Astrocyte of the spinal cord (primary cell): Measurements from ENCODE around the gene ZNF821.

Experiments used
- DNase-seq: peaks from one replicate; pipeline ENCODE4 v3.0.0; 2011; ENCODE audit warnings: low read depth, low spot score
- H3K4me3 ChIP-seq: 2 replicates; pipeline ENCODE4 v1.5.1; 2011; ENCODE audit warnings: low read depth, mild to moderate bottlenecking, low read length, moderate library complexity
- CTCF ChIP-seq: IDR thresholded peaks from 2 replicates; pipeline ENCODE4 v1.5.1; 2012; ENCODE audit warnings: low read depth, mild to moderate bottlenecking, low read length, inconsistent platforms
- in situ Hi-C: cut with HindIII; loops from 2 replicates; pipeline ENCODE4 v1.10.0; 2017; ENCODE audit warnings: low sequenced_read_pairs

Gene ZNF821

GRCh38 chr16:71883849-71884638, at the start of gene ZNF821:
ZNF821 (minus strand) TSS chr16:71884182; CDS start chr16:71879946, 4,236 bp downstream.
- DNase-seq = peak; percentile 70
- H3K4me3 ChIP-seq = peak within 1 kb of the TSS; percentile 72
- no peak for TF ChIP-seq CTCF
- in situ Hi-C loops = no loop called here

- no peak overlapping the region for H3K4me3 ChIP-seq
- no peak for TF ChIP-seq CTCF
- in situ Hi-C loops = no loop called here
- DNase-seq = no peak
Measured at GRCh38 chr16:71933017-71933416, 49.0 kb upstream of the ZNF821 start.

DNA sequence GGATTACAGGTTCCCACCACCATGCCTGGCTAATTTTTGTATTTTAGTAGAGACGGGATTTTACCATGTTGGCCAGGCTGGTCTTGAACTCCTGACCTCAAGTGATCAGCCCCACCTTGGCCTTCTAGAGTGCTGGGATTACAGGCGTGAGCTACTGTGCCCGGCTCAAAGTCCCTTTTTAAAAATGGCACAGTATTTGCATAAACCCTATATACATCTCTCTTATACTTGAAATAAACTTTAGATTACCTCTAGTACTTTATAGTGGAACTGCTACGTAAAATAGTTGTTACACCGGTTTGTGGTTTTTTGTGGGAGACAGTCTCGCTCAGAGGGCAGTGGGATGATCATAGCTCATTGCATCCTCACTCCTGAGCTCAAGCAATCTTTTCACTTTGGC, 47.6 kb upstream of the ZNF821 start:
- DNase-seq = no peak
- TF ChIP-seq CTCF = no peak
- no peak overlapping the region for H3K4me3 ChIP-seq
- in situ Hi-C loops = no loop called here

DNA sequence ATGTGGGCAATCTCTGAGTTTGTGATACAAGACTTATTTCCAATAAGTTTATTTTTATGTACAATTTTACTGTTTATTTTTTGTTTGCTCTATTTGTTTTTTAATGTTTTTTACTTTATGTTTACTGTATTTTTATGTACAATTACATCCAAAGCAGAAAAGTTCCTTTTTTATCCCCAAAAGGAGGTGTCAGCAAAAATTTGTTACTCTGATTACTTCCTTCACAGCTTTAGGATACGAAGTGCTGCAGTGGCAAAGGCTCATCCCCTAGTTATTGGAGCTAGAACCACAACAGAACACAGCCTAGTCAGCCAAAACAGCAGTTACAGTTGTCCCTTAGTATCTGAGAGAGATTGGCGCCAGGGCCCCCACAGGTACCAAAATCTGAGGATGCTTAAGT, 47.0 kb upstream of the ZNF821 start:
- DNase-seq = no peak
- no peak overlapping the region for H3K4me3 ChIP-seq
- in situ Hi-C loops = no loop called here
- no peak for TF ChIP-seq CTCF

DNA sequence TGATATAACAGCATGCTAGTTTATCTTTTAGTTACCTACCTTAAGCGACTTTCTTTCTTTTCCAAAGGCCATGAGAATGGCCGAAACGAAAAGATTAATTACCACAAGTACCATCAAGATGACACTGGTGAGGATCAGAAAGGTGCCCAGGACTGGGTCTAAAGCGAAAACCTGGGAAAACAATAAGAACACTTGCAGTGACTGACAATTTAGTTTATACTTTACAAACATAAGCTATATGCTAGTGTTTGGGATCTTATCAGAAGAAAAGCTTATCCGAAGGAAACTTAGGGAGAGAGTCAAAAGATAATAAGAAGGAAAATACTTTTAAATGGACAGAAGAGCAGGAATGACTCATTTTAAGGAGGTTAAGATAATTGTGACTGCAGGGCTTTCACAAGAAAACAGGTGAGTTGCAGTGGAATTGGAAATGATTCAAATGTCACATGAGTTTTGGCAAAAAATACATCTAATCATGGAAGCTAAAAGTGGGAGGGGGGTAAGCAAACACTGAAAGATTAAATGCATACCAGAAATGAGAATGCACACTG, 46.1 kb upstream of the ZNF821 start:
- no peak for DNase-seq
- H3K4me3 ChIP-seq = no peak overlapping the region
- no peak for TF ChIP-seq CTCF
- in situ Hi-C loops = no loop called here

GRCh38 chr16:71929048-71929447, 45.1 kb upstream of the ZNF821 start:
- TF ChIP-seq CTCF = no peak
- in situ Hi-C loops = no loop called here
- DNase-seq = peak; percentile 84
- H3K4me3 ChIP-seq = no peak overlapping the region
